Fibroblast of villous mesenchyme (primary cell): ENCODE data around the gene SLC9C1. TPM values are rescaled to one million over a fixed set of nuclear protein-coding genes. Genes with fewer than 3 reads are reported as not detected.

ENCODE experiments used
- DNase-seq: peaks from one replicate; pipeline ENCODE4 v3.0.0-alpha.2; 2010; ENCODE audit warnings: low read depth
- H3K4me3 ChIP-seq: 2 replicates; pipeline ENCODE4 v1.5.1; 2011; ENCODE audit warnings: low read depth, mild to moderate bottlenecking, low read length
- small RNA-seq: library from RNA; depleted of rRNA; stranded (forward); fragments of <200 nt; gene quantifications from one replicate; pipeline ENCODE3, GENCODE V24; 2012
- total RNA-seq: library from RNA; depleted of rRNA; stranded (reverse); fragments of >200 nt; gene quantifications from 2 replicates; pipeline ENCODE4 v1.2.3, GENCODE V29; 2012
- TF ChIP-seq, protein P1 (sequence below): IDR thresholded peaks from 2 replicates; pipeline ENCODE4 v1.5.1; 2012; ENCODE audit warnings: low read depth, mild to moderate bottlenecking, low read length; ENCODE audit not compliant: insufficient read depth

The SLC9C1 gene
- total RNA-seq, 1 donor, result not detected

DNA sequence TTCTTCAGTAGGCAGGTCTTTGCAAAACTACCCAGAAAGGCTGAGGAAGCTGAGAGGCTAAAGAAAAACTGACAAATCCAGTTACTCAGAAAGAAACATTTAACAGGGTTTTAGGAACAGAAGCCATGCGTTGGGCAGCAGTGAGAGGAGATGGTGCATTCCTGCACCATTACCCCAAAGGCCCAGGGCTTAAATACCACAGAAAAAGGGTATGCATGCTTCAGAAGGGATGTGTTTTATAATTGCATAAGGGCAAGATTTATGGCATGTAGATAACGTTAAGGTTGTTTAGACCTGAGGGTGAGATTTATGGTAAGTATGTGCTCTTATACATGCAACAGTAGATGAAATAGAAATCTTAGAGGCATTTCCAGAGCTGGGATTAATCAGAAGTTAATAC is 197.8 kb downstream of the SLC9C1 start:
- DNase-seq, result peak; percentile 64
- TF ChIP-seq, protein P1, sequence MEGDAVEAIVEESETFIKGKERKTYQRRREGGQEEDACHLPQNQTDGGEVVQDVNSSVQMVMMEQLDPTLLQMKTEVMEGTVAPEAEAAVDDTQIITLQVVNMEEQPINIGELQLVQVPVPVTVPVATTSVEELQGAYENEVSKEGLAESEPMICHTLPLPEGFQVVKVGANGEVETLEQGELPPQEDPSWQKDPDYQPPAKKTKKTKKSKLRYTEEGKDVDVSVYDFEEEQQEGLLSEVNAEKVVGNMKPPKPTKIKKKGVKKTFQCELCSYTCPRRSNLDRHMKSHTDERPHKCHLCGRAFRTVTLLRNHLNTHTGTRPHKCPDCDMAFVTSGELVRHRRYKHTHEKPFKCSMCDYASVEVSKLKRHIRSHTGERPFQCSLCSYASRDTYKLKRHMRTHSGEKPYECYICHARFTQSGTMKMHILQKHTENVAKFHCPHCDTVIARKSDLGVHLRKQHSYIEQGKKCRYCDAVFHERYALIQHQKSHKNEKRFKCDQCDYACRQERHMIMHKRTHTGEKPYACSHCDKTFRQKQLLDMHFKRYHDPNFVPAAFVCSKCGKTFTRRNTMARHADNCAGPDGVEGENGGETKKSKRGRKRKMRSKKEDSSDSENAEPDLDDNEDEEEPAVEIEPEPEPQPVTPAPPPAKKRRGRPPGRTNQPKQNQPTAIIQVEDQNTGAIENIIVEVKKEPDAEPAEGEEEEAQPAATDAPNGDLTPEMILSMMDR, result no peak
- no peak overlapping the region for H3K4me3 ChIP-seq

DNA sequence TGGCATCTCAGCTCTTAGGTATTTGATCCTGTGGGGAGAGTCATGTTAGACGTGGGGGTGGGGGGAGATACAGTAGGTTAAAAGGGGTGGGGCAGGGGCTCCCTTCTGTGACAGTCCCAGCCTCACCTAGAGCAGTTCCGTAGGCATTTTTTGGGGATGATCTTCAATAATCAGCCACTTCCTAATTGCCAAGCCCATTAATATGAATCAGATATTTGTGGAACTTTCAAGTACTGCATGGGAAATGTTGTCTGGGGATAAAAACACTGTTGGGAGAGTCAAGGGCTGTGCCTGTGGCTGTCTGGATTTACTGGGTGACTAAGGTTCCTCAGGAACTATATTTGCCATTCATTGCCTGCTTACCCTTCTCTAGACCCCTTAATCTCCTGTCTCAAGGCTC is 198.3 kb downstream of the SLC9C1 start:
- TF ChIP-seq, protein P1, result no peak
- DNase-seq, result no peak
- H3K4me3 ChIP-seq, result no peak overlapping the region

DNA sequence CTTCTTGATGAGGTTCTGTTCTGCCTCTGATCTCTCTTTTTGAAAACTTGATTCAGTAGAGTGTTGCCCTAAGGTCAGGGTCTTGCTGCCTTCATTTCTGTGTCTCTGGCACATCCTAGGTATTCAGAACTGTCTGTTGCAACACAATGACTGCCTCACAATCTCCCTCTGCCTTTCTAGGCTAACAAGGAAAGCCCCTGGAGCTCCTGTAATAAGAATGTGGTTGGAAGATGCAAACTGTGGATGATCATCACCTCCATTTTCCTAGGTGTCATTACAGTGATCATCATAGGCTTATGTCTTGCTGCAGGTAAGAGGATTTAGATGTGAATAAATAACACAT is 200.9 kb downstream of the SLC9C1 start:
- TF ChIP-seq, protein P1, result no peak
- no peak overlapping the region for H3K4me3 ChIP-seq
- peak; percentile 22 for DNase-seq

DNA sequence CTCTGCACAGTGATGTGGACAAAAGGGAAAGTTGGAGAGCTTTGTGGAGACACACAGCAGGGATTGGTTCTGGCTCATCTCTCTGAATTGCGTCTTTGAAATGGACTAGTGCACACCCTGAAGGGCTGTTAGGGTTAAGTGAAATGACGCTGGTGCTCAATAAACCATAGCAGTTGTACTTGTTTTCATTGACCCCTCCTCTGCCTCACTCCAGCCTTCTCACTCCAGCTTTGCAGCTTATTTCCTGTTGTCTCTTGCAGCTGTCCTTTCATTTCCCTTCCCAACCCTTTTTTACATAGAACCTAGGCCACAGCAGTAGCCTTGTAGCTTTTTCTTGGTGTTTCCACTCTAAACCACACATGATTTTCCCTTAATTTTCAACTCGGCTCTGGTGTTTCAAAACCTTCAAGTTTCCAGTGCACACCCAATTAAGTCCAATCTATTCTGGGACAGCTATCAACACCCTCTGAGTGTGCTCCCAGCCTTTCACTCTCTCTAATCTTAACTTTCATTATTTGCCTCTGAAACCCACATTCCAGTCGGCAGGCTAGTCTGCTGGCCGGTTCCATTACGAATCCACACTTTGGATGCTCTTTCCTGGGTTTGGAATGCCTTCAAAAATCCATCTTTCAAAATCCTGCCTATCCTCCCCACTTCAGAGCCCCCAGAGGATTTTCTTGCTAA is 201.4 kb downstream of the SLC9C1 start:
- H3K4me3 ChIP-seq, result no peak overlapping the region
- TF ChIP-seq, protein P1, result no peak
- peak; percentile 38 for DNase-seq

DNA sequence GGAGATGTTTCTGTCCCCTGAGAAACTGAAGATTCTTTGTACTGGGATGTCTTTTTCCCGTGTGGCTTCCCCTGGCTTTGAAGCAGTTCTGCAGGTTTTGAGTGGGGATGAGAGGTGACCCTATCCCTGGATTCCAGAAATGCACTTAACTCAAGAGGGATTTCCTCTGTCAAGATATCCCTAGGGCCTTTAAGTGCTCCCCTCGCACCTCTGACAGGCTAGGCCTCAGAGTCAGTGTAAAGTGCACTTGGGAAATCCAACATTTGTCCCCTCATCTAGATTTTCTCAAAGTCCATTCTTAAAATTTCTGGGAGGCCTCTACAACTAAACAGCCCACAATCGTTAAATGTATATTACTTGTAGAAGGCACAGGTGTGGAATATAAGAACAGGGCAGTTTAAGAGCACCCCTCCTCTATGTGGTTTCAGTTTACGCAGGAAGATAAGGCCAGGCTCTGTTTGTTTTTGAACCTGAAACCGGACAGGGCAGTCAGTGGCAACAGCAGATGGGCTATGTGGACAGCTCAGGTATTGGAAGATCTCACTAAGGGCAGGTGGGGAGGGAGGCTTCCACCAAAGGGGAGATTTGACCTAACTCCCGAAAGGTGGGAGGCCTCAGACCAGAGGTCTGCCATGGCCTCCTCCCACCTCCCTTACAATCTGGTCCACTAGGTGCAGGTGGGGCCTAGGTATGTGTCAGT is 203.0 kb downstream of the SLC9C1 start:
- peak; percentile 8 for DNase-seq
- no peak overlapping the region for H3K4me3 ChIP-seq
- TF ChIP-seq, protein P1, result no peak

Small RNA genes within 50 kb of the gene (small RNA-seq; reads per million reads assigned to genes)
- gene MIR567, result not detected

Other genes starting within 250 kb of the SLC9C1 start
- 5.2 and 7.3 TPM in 2 replicates for gene C3orf52, start 207.8 kb downstream of the SLC9C1 start, total RNA-seq
- gene GCSAM, start 161.0 kb downstream of the SLC9C1 start, total RNA-seq, result not detected in 2 replicates
- gene CD200, start 38.9 kb upstream of the SLC9C1 start, total RNA-seq, result 1.3 TPM in 2 replicates
- gene BTLA, start 205.3 kb upstream of the SLC9C1 start, total RNA-seq, result not detected in 2 replicates